Coronary artery (tissue), 2 donors: ENCODE measurements around the gene PLSCR3.

ENCODE experiments used
- DNase-seq: peaks from one replicate; pipeline ENCODE4 v3.0.0-alpha.2; 2017; ENCODE audit warnings: low spot score
- H3K27ac ChIP-seq, 2 donors: fragments of 200-600 bp; sonication (generic); one replicate each; pipeline ENCODE4 v1.5.1; 2016 to 2019
- H3K4me3 ChIP-seq: fragments of 200-600 bp; sonication (generic); 2 replicates; pipeline ENCODE4 v1.5.1; 2016; ENCODE audit warnings: mild to moderate bottlenecking, moderate library complexity
- CTCF ChIP-seq: fragments of 200-600 bp; sonication (generic); IDR thresholded peaks from one replicate; pipeline ENCODE4 v1.5.1; 2019; ENCODE audit warnings: antibody characterized with exemption

Gene PLSCR3

GRCh38 chr17:7355053-7355452 lies 39.3 kb downstream of the PLSCR3 start, which contains the start of gene TMEM95:
TMEM95 (plus strand) TSS chr17:7355156; CDS start chr17:7355205, 49 bp downstream.
- no peak for TF ChIP-seq CTCF
- Histone ChIP-seq H3K4me3 (peak within 1 kb of the TSS; percentile 19), H3K27ac (peak within 1 kb of the TSS in 1 of 2 donors; percentile 42)
- no peak for DNase-seq

GRCh38 chr17:7354262-7354843 lies 40.0 kb downstream of the PLSCR3 start:
- Histone ChIP-seq H3K4me3 (peak overlapping the region; percentile 19), H3K27ac (peak overlapping the region in 1 of 2 donors; percentile 42)
- no peak for TF ChIP-seq CTCF
- DNase-seq: no peak

GRCh38 chr17:7352910-7353635 lies 41.3 kb downstream of the PLSCR3 start:
- no peak for DNase-seq
- TF ChIP-seq CTCF: no peak
- Histone ChIP-seq H3K27ac (peak overlapping the region in 1 of 2 donors; percentile 99), H3K4me3 (peak overlapping the region; percentile 97)

GRCh38 chr17:7352503-7352889 lies 41.8 kb downstream of the PLSCR3 start:
- Histone ChIP-seq H3K27ac (peak overlapping the region; percentile 99), H3K4me3 (peak overlapping the region; percentile 97)
- DNase-seq: no peak
- TF ChIP-seq CTCF: peak; percentile 31

- peak within 1 kb of the TSS; percentile 99 for H3K27ac ChIP-seq
- DNase-seq: peak; percentile 95
- H3K4me3 ChIP-seq: peak within 1 kb of the TSS; percentile 97
- no peak for TF ChIP-seq CTCF
These were observed 42.4 kb downstream of the PLSCR3 start, which contains the start of gene KCTD11 for GRCh38 chr17:7351665-7352502. KCTD11 (plus strand) TSS chr17:7352162.

- no peak for DNase-seq
- Histone ChIP-seq H3K4me3 (no peak overlapping the region), H3K27ac (no peak overlapping the region)
- TF ChIP-seq CTCF: no peak
These were observed 45.7 kb downstream of the PLSCR3 start for GRCh38 chr17:7348478-7349242.
